Adrenal gland (tissue), 12 donors: ENCODE measurements around the gene ARID4B. TPM values are rescaled to one million over a fixed set of nuclear protein-coding genes. Genes with fewer than 3 reads are reported as not detected.

Experiments used
- DNase-seq, 7 donors: peaks; one replicate each; pipeline ENCODE4 v3.0.0-alpha.2; 2019 to 2020
- H3K27ac ChIP-seq, 5 donors: fragments of 200-600 bp; sonication (generic) in 4 of 5; 1 replicate in 3 of 5; 2 replicates in 2 of 5; pipeline versions ENCODE4 v1.5.1 to v1.8.0; 2016 to 2020; ENCODE audit warnings: mild to moderate bottlenecking in 1 of 5
- H3K27me3 ChIP-seq: fragments of 200-600 bp; 2 replicates; pipeline ENCODE4 v1.8.0; 2021
- H3K36me3 ChIP-seq, 2 donors: fragments of 200-600 bp; replicated peaks in 1 of 2; 1 replicate in 1 of 2; 2 replicates in 1 of 2; pipeline versions ENCODE4 v1.5.1 to v1.8.0; 2018 to 2022
- H3K4me1 ChIP-seq, 2 donors: fragments of 200-600 bp; replicated peaks in 1 of 2; 1 replicate in 1 of 2; 2 replicates in 1 of 2; pipeline versions ENCODE4 v1.5.1 to v1.8.0; 2018 to 2021
- H3K4me3 ChIP-seq, 4 donors: fragments of 200-600 bp; sonication (generic) in 3 of 4; one replicate each; pipeline ENCODE4 v1.5.1; 2016 to 2018
- H3K9me3 ChIP-seq, 3 donors: fragments of 200-600 bp; sonication (generic) in 1 of 3; replicated peaks in 1 of 3; 1 replicate in 2 of 3; 2 replicates in 1 of 3; pipeline versions ENCODE4 v1.5.1 to v1.8.0; 2016 to 2021
- CTCF ChIP-seq, 6 experiments: fragments of 450-650 bp in 4 of 6; fragments of 200-600 bp in 2 of 6; sonication (generic) in 1 of 6; IDR thresholded peaks; 1 replicate in 5 of 6; 2 replicates in 1 of 6; pipeline versions ENCODE4 v1.5.1 to v1.8.0; 2016 to 2021; ENCODE audit warnings: antibody characterized with exemption in 6 of 6, mild to moderate bottlenecking in 2 of 6, moderate library complexity in 1 of 6
- POLR2A ChIP-seq, 2 donors: fragments of 450-650 bp; IDR thresholded peaks; one replicate each; pipeline ENCODE4 v1.6.1; 2017; ENCODE audit warnings: antibody characterized with exemption in 2 of 2, mild to moderate bottlenecking in 2 of 2, moderate library complexity in 1 of 2
- WGBS, 4 donors: extraction: QIAGEN DNeasy Blood & Tissue Kit in 2 of 4; methylation state at CpG; one replicate each; pipeline versions ENCODE4 v1.1.5 to v1.1.7; 2013 to 2017; 5-methylcytosine and 5-hydroxymethylcytosine counted together
- intact Hi-C, 2 donors: fragments of 100-400 bp; cut with DNase I; formaldehyde crosslinking; loops; one replicate each; pipeline versions ENCODE4 v1.14.1 to v1.15.0; 2022 to 2023
- polyA plus RNA-seq, 3 donors: library from polyadenylated mRNA; stranded (reverse); fragments of 200-250 nt in 2 of 3; fragments of 350-450 nt in 1 of 3; fragmentation: Illumina TruSeq in 1 of 3; extraction: RNeasy Lipid Tissue Mini Kit (QIAGEN cat#74804) in 1 of 3; gene quantifications; one replicate each; pipeline ENCODE4 v1.2.3, GENCODE V29; 2013 to 2014
- total RNA-seq, 9 donors: library from RNA; depleted of rRNA in 4 of 9; stranded (reverse); fragments of >200 nt in 4 of 9; fragments of 120-200 nt in 1 of 9; fragmentation: NEBNext Ultra II Directional in 1 of 9; extraction: Animal tissue kit (Norgen Biotek cat#: 25700) in 1 of 9; gene quantifications; one replicate each; pipeline versions ENCODE4 v1.1.0 to v1.2.4, GENCODE V29; 2013 to 2023
- donor health status: healthy with polysubstance abuse.
- donor health status: Bipolar disorder and iron deficiency.
- donor health status: DM: yes; HTN: yes; CAD: no.
- donor health status: DM: no; HTN: no; CAD: no.
- donor health status: DM: no; HTN: no; CAD: no.
- donor health status: DM: yes; HTN: yes; CAD: no.

Gene ARID4B
- total and polyA plus RNA-seq, 12 donors = 12.4 to 44.0 (median 28.1) TPM

GRCh38 chr1:235343726-235344125 lies 15.7 kb upstream of the ARID4B start:
- Histone ChIP-seq H3K27ac (no peak overlapping the region), H3K9me3 (no peaks in the 10 kb centered on the region), H3K4me1 (no peaks in the 10 kb centered on the region), H3K4me3 (no peak overlapping the region), H3K36me3 (peaks cover 0 to 22% of the 10 kb centered on the region in 2 donors), H3K27me3 (no peaks in the 10 kb centered on the region)
- TF ChIP-seq POLR2A (IDR thresholded peaks at IDR 0.05) = no peak
- TF ChIP-seq CTCF (IDR thresholded peaks at IDR 0.05) = no peak
- WGBS, 4 donors = 91 to 97% (median 94%) methylated on average over 5 of the region's 5 CpGs
- intact Hi-C loops = no loop called here
- no peak for DNase-seq

- Histone ChIP-seq H3K27me3 (no peaks in the 10 kb centered on the region), H3K9me3 (no peaks in the 10 kb centered on the region), H3K27ac (no peak overlapping the region), H3K4me1 (no peaks in the 10 kb centered on the region), H3K4me3 (no peak overlapping the region), H3K36me3 (peaks cover 0 to 26% of the 10 kb centered on the region in 2 donors)
- WGBS, 4 donors = 95 to 98% (median 96%) methylated on average over 3 of the region's 3 CpGs
- intact Hi-C loops = no loop called here
- TF ChIP-seq CTCF (IDR thresholded peaks at IDR 0.05) (no peak), POLR2A (IDR thresholded peaks at IDR 0.05) (no peak)
- no peak for DNase-seq
Measured at GRCh38 chr1:235342471-235342870, 14.5 kb upstream of the ARID4B start.

- 61 to 66% (median 64%) methylated on average over 6 of the region's 6 CpGs for WGBS, 4 donors
- no peaks in the 10 kb centered on the region for H3K27me3 ChIP-seq
- intact Hi-C loops = no loop called here
- no peak for DNase-seq
- TF ChIP-seq POLR2A (IDR thresholded peaks at IDR 0.05) (no peak), CTCF (IDR thresholded peaks at IDR 0.05) (no peak)
- no peaks in the 10 kb centered on the region for H3K4me1 ChIP-seq
- H3K4me3 ChIP-seq = no peak overlapping the region
- no peak overlapping the region for H3K27ac ChIP-seq
- peaks cover 0 to 26% of the 10 kb centered on the region in 2 donors for H3K36me3 ChIP-seq
- no peaks in the 10 kb centered on the region for H3K9me3 ChIP-seq
Measured at GRCh38 chr1:235342039-235342438, 14.1 kb upstream of the ARID4B start.

- 35 to 63% (median 59%) methylated on average over 1 of the region's 1 CpG for WGBS, 4 donors
- DNase-seq = no peak
- H3K9me3 ChIP-seq = no peaks in the 10 kb centered on the region
- H3K4me1 ChIP-seq = peaks cover 0 to 5% of the 10 kb centered on the region in 2 donors
- H3K27me3 ChIP-seq = no peaks in the 10 kb centered on the region
- H3K4me3 ChIP-seq = no peak overlapping the region
- peaks cover 0 to 26% of the 10 kb centered on the region in 2 donors for H3K36me3 ChIP-seq
- H3K27ac ChIP-seq = no peak overlapping the region
- no peak for TF ChIP-seq POLR2A (IDR thresholded peaks at IDR 0.05)
- TF ChIP-seq CTCF (IDR thresholded peaks at IDR 0.05) = no peak
- intact Hi-C loops = no loop called here
Measured at GRCh38 chr1:235341334-235341733, 13.4 kb upstream of the ARID4B start.
